HK-2 (cell line): ENCODE results near the gene EIF3I.

Experiments
- DNase-seq: peaks from one replicate; pipeline ENCODE4 v3.0.0-alpha.2; 2018; ENCODE audit not compliant: unreplicated experiment

The EIF3I gene

GRCh38 chr1:32266921-32267591, 44.8 kb downstream of the EIF3I start:
- no peak for DNase-seq

- no peak for DNase-seq
Measured at GRCh38 chr1:32269744-32270143, 47.5 kb downstream of the EIF3I start.

GRCh38 chr1:32272557-32273390, 50.6 kb downstream of the EIF3I start:
- no peak for DNase-seq

- peak; percentile 74 for DNase-seq
Measured at GRCh38 chr1:32273391-32274208, 51.4 kb downstream of the EIF3I start.

- DNase-seq, result no peak
Measured at GRCh38 chr1:32274646-32275340, 52.6 kb downstream of the EIF3I start.

- DNase-seq, result no peak
Measured at GRCh38 chr1:32275424-32275823, 53.2 kb downstream of the EIF3I start.

GRCh38 chr1:32276032-32276782, 54.0 kb downstream of the EIF3I start:
- no peak for DNase-seq
